ENCODE data around the gene SOCS6. TPM values are rescaled to one million over a fixed set of nuclear protein-coding genes. Genes with fewer than 3 reads are reported as not detected.

The SOCS6 gene
- total RNA-seq, 1 donor from 2014 or later, result 16.0 TPM

- no peaks in the 10 kb centered on the region for H3K9me3 ChIP-seq
- no peak overlapping the region for H3K4me3 ChIP-seq
- H3K4me1 ChIP-seq, result no peaks in the 10 kb centered on the region
- intact Hi-C loops (cut with DNase I), result no loop called here
- no peak for TF ChIP-seq POLR2A (IDR thresholded peaks at IDR 0.05)
- no peak for TF ChIP-seq CTCF (IDR thresholded peaks at IDR 0.05)
- no peak for TF ChIP-seq POLR2AphosphoS5 (IDR thresholded peaks at IDR 0.05; ENCODE audit: insufficient read depth in 1 of 2, low read depth in 1 of 2)
- H3K36me3 ChIP-seq, result peaks cover 0 to 11% of the 10 kb centered on the region in 2 donors
- no peaks in the 10 kb centered on the region for H3K27me3 ChIP-seq
- H3K27ac ChIP-seq, result no peak overlapping the region
- no peak for DNase-seq (ENCODE audit: extremely low spot score in 2 of 2)
These were observed 40.2 kb downstream of the SOCS6 start for GRCh38 chr18:70329071-70329470.

GRCh38 chr18:70330887-70331286, 42.0 kb downstream of the SOCS6 start:
- no peak overlapping the region for H3K27ac ChIP-seq
- H3K27me3 ChIP-seq, result no peaks in the 10 kb centered on the region
- no peak for DNase-seq (ENCODE audit: extremely low spot score in 2 of 2)
- intact Hi-C loops (cut with DNase I), result no loop called here
- H3K9me3 ChIP-seq, result no peaks in the 10 kb centered on the region
- TF ChIP-seq POLR2A (IDR thresholded peaks at IDR 0.05) (no peak), POLR2AphosphoS5 (IDR thresholded peaks at IDR 0.05; ENCODE audit: insufficient read depth in 1 of 2, low read depth in 1 of 2) (no peak), CTCF (IDR thresholded peaks at IDR 0.05) (no peak)
- H3K36me3 ChIP-seq, result peaks cover 0 to 5% of the 10 kb centered on the region in 2 donors
- H3K4me3 ChIP-seq, result no peak overlapping the region
- no peaks in the 10 kb centered on the region for H3K4me1 ChIP-seq

GRCh38 chr18:70331456-70332097, 42.7 kb downstream of the SOCS6 start:
- H3K27me3 ChIP-seq, result no peaks in the 10 kb centered on the region
- H3K4me3 ChIP-seq, result no peak overlapping the region
- no peaks in the 10 kb centered on the region for H3K4me1 ChIP-seq
- no peaks in the 10 kb centered on the region for H3K36me3 ChIP-seq
- intact Hi-C loops (cut with DNase I), result no loop called here
- no peak for DNase-seq (ENCODE audit: extremely low spot score in 2 of 2)
- H3K9me3 ChIP-seq, result no peaks in the 10 kb centered on the region
- no peak for TF ChIP-seq CTCF (IDR thresholded peaks at IDR 0.05)
- no peak for TF ChIP-seq POLR2AphosphoS5 (IDR thresholded peaks at IDR 0.05; ENCODE audit: insufficient read depth in 1 of 2, low read depth in 1 of 2)
- TF ChIP-seq POLR2A (IDR thresholded peaks at IDR 0.05), result no peak
- no peak overlapping the region for H3K27ac ChIP-seq

- Histone ChIP-seq H3K9me3 (no peaks in the 10 kb centered on the region), H3K4me1 (no peaks in the 10 kb centered on the region), H3K4me3 (no peak overlapping the region), H3K36me3 (no peaks in the 10 kb centered on the region), H3K27ac (no peak overlapping the region), H3K27me3 (no peaks in the 10 kb centered on the region)
- DNase-seq (ENCODE audit: extremely low spot score in 2 of 2), result no peak
- intact Hi-C loops (cut with DNase I), result no loop called here
- TF ChIP-seq CTCF (IDR thresholded peaks at IDR 0.05) (no peak), POLR2AphosphoS5 (IDR thresholded peaks at IDR 0.05; ENCODE audit: insufficient read depth in 1 of 2, low read depth in 1 of 2) (no peak)
These were observed 43.8 kb downstream of the SOCS6 start for GRCh38 chr18:70332694-70333093.

- DNase-seq (ENCODE audit: extremely low spot score in 2 of 2), result no peak
- Histone ChIP-seq H3K4me3 (no peak overlapping the region), H3K27ac (no peak overlapping the region), H3K9me3 (no peaks in the 10 kb centered on the region), H3K27me3 (no peaks in the 10 kb centered on the region), H3K36me3 (no peaks in the 10 kb centered on the region), H3K4me1 (no peaks in the 10 kb centered on the region)
- TF ChIP-seq POLR2AphosphoS5 (IDR thresholded peaks at IDR 0.05; ENCODE audit: insufficient read depth in 1 of 2, low read depth in 1 of 2), result no peak
- TF ChIP-seq CTCF (IDR thresholded peaks at IDR 0.05), result no peak
- TF ChIP-seq POLR2A (IDR thresholded peaks at IDR 0.05), result no peak
- intact Hi-C loops (cut with DNase I), result no loop called here
These were observed 44.5 kb downstream of the SOCS6 start for GRCh38 chr18:70333316-70333715.
